ENCODE results near the gene MAGI2. TPM values are rescaled to one million over a fixed set of nuclear protein-coding genes. Genes with fewer than 3 reads are reported as not detected.

The MAGI2 gene
- total RNA-seq, 1 donor from 2014 or later: 13.3 TPM

GRCh38 chr7:78125884-78126283 lies 1327.6 kb downstream of the MAGI2 start:
- peak overlapping the region; percentile 43 for H3K27ac Mint-ChIP-seq
- H3K4me3 Mint-ChIP-seq: no peak overlapping the region
- H3K4me1 Mint-ChIP-seq (ENCODE audit: unreplicated experiment): no peaks in the 10 kb centered on the region
- H3K9me3 Mint-ChIP-seq: no peaks in the 10 kb centered on the region
- peaks cover 16% of the 10 kb centered on the region for H3K27me3 Mint-ChIP-seq
- DNase-seq (ENCODE audit: extremely low spot score, unreplicated experiment): no peak
- H3K36me3 Mint-ChIP-seq: peaks cover 4% of the 10 kb centered on the region
- no peak for TF ChIP-seq CTCF (conservative IDR thresholded peaks at IDR 0.05)

- Mint-ChIP-seq H3K4me1 (ENCODE audit: unreplicated experiment) (no peaks in the 10 kb centered on the region), H3K27ac (no peak overlapping the region), H3K9me3 (no peaks in the 10 kb centered on the region), H3K36me3 (peaks cover 4% of the 10 kb centered on the region), H3K4me3 (no peak overlapping the region), H3K27me3 (peaks cover 11% of the 10 kb centered on the region)
- DNase-seq (ENCODE audit: extremely low spot score, unreplicated experiment): no peak
- TF ChIP-seq CTCF (conservative IDR thresholded peaks at IDR 0.05): no peak
Observed at GRCh38 chr7:78124216-78124615, 1329.3 kb downstream of the MAGI2 start.

- H3K9me3 Mint-ChIP-seq: no peaks in the 10 kb centered on the region
- H3K36me3 Mint-ChIP-seq: peaks cover 4% of the 10 kb centered on the region
- no peak for DNase-seq (ENCODE audit: extremely low spot score, unreplicated experiment)
- no peak overlapping the region for H3K4me3 Mint-ChIP-seq
- H3K27me3 Mint-ChIP-seq: peaks cover 12% of the 10 kb centered on the region
- no peak overlapping the region for H3K27ac Mint-ChIP-seq
- no peaks in the 10 kb centered on the region for H3K4me1 Mint-ChIP-seq (ENCODE audit: unreplicated experiment)
- no peak for TF ChIP-seq CTCF (conservative IDR thresholded peaks at IDR 0.05)
Observed at GRCh38 chr7:78121888-78122287, 1331.6 kb downstream of the MAGI2 start.

- Mint-ChIP-seq H3K4me3 (no peak overlapping the region), H3K36me3 (no peaks in the 10 kb centered on the region), H3K9me3 (no peaks in the 10 kb centered on the region), H3K27ac (no peak overlapping the region), H3K4me1 (ENCODE audit: unreplicated experiment) (no peaks in the 10 kb centered on the region), H3K27me3 (peaks cover 10% of the 10 kb centered on the region)
- no peak for TF ChIP-seq CTCF (conservative IDR thresholded peaks at IDR 0.05)
- no peak for DNase-seq (ENCODE audit: extremely low spot score, unreplicated experiment)
Observed at GRCh38 chr7:78118470-78118869, 1335.0 kb downstream of the MAGI2 start.

- Mint-ChIP-seq H3K36me3 (no peaks in the 10 kb centered on the region), H3K27me3 (peaks cover 22% of the 10 kb centered on the region), H3K9me3 (no peaks in the 10 kb centered on the region)
Observed at GRCh38 chr7:78115876-78116275, 1337.6 kb downstream of the MAGI2 start.

More at GRCh38 chr7:78115876-78116275, 1337.6 kb downstream of the MAGI2 start:
- DNase-seq (ENCODE audit: extremely low spot score, unreplicated experiment): no peak
- Mint-ChIP-seq H3K27ac (no peak overlapping the region), H3K4me1 (ENCODE audit: unreplicated experiment) (peaks cover 12% of the 10 kb centered on the region), H3K4me3 (no peak overlapping the region)
- no peak for TF ChIP-seq CTCF (conservative IDR thresholded peaks at IDR 0.05)
